ENCODE measurements around the gene CDK6.

Gene CDK6

GRCh38 chr7:92634924-92635519 is 201.4 kb downstream of the CDK6 start:
- peak overlapping the region; percentile 44; the same call in 1 of the 2 replicates for H3K4me3 ChIP-seq (ENCODE audit: low read depth, low read length)
- peaks cover 49% of the 10 kb centered on the region for H3K4me1 ChIP-seq (ENCODE audit: control insufficient read depth, insufficient read depth, low read length, unreplicated experiment)
- H3K79me2 ChIP-seq (ENCODE audit: control insufficient read depth, insufficient read depth, low read length, unreplicated experiment): peaks cover 20% of the 10 kb centered on the region

GRCh38 chr7:92634205-92634604 is 202.2 kb downstream of the CDK6 start:
- Histone ChIP-seq H3K27ac (ENCODE audit: low read depth, low read length) (peak overlapping the region; percentile 85), H3K4me3 (ENCODE audit: low read depth, low read length) (peak overlapping the region; percentile 66), H2AFZ (ENCODE audit: low read length, unreplicated experiment) (no peak overlapping the region), H3K27me3 (ENCODE audit: insufficient read depth, low read length) (no peaks in the 10 kb centered on the region), H3K36me3 (ENCODE audit: insufficient read depth, low read length) (no peaks in the 10 kb centered on the region), H3K79me2 (ENCODE audit: control insufficient read depth, insufficient read depth, low read length, unreplicated experiment) (peaks cover 20% of the 10 kb centered on the region), H3K4me1 (ENCODE audit: control insufficient read depth, insufficient read depth, low read length, unreplicated experiment) (peaks cover 49% of the 10 kb centered on the region)

More at GRCh38 chr7:92634924-92635519, 201.4 kb downstream of the CDK6 start:
- H3K36me3 ChIP-seq (ENCODE audit: insufficient read depth, low read length): no peaks in the 10 kb centered on the region
- H3K27me3 ChIP-seq (ENCODE audit: insufficient read depth, low read length): no peaks in the 10 kb centered on the region
- peak overlapping the region; percentile 85 for H3K27ac ChIP-seq (ENCODE audit: low read depth, low read length)
- H2AFZ ChIP-seq (ENCODE audit: low read length, unreplicated experiment): no peak overlapping the region

GRCh38 chr7:92633211-92633906 is 203.0 kb downstream of the CDK6 start:
- peak overlapping the region; percentile 66 for H3K4me3 ChIP-seq (ENCODE audit: low read depth, low read length)
- H3K4me1 ChIP-seq (ENCODE audit: control insufficient read depth, insufficient read depth, low read length, unreplicated experiment): peaks cover 49% of the 10 kb centered on the region
- no peaks in the 10 kb centered on the region for H3K27me3 ChIP-seq (ENCODE audit: insufficient read depth, low read length)
- H3K36me3 ChIP-seq (ENCODE audit: insufficient read depth, low read length): peaks cover 5% of the 10 kb centered on the region
- peak overlapping the region; percentile 85 for H3K27ac ChIP-seq (ENCODE audit: low read depth, low read length)
- peaks cover 20% of the 10 kb centered on the region for H3K79me2 ChIP-seq (ENCODE audit: control insufficient read depth, insufficient read depth, low read length, unreplicated experiment)
- H2AFZ ChIP-seq (ENCODE audit: low read length, unreplicated experiment): no peak overlapping the region

GRCh38 chr7:92632791-92633190 is 203.6 kb downstream of the CDK6 start:
- Histone ChIP-seq H3K36me3 (ENCODE audit: insufficient read depth, low read length) (peaks cover 10% of the 10 kb centered on the region), H3K79me2 (ENCODE audit: control insufficient read depth, insufficient read depth, low read length, unreplicated experiment) (peaks cover 17% of the 10 kb centered on the region), H3K27me3 (ENCODE audit: insufficient read depth, low read length) (no peaks in the 10 kb centered on the region), H3K4me1 (ENCODE audit: control insufficient read depth, insufficient read depth, low read length, unreplicated experiment) (peaks cover 49% of the 10 kb centered on the region), H2AFZ (ENCODE audit: low read length, unreplicated experiment) (no peak overlapping the region), H3K4me3 (ENCODE audit: low read depth, low read length) (peak overlapping the region; percentile 66), H3K27ac (ENCODE audit: low read depth, low read length) (peak overlapping the region; percentile 85)

- H2AFZ ChIP-seq (ENCODE audit: low read length, unreplicated experiment): no peak overlapping the region
- H3K4me3 ChIP-seq (ENCODE audit: low read depth, low read length): no peak overlapping the region
- H3K4me1 ChIP-seq (ENCODE audit: control insufficient read depth, insufficient read depth, low read length, unreplicated experiment): peaks cover 49% of the 10 kb centered on the region
- H3K36me3 ChIP-seq (ENCODE audit: insufficient read depth, low read length): peaks cover 19% of the 10 kb centered on the region
- H3K79me2 ChIP-seq (ENCODE audit: control insufficient read depth, insufficient read depth, low read length, unreplicated experiment): peaks cover 22% of the 10 kb centered on the region
- peak overlapping the region; percentile 85 for H3K27ac ChIP-seq (ENCODE audit: low read depth, low read length)
- H3K27me3 ChIP-seq (ENCODE audit: insufficient read depth, low read length): no peaks in the 10 kb centered on the region
These were observed 204.4 kb downstream of the CDK6 start for GRCh38 chr7:92631850-92632487.

- H3K27ac ChIP-seq (ENCODE audit: low read depth, low read length): peak overlapping the region; percentile 85; the same call in 1 of the 2 replicates
- H3K79me2 ChIP-seq (ENCODE audit: control insufficient read depth, insufficient read depth, low read length, unreplicated experiment): peaks cover 27% of the 10 kb centered on the region
- no peak overlapping the region for H2AFZ ChIP-seq (ENCODE audit: low read length, unreplicated experiment)
- H3K4me3 ChIP-seq (ENCODE audit: low read depth, low read length): no peak overlapping the region
- H3K27me3 ChIP-seq (ENCODE audit: insufficient read depth, low read length): no peaks in the 10 kb centered on the region
- peaks cover 20% of the 10 kb centered on the region for H3K36me3 ChIP-seq (ENCODE audit: insufficient read depth, low read length)
- peaks cover 51% of the 10 kb centered on the region for H3K4me1 ChIP-seq (ENCODE audit: control insufficient read depth, insufficient read depth, low read length, unreplicated experiment)
These were observed 205.1 kb downstream of the CDK6 start for GRCh38 chr7:92631067-92631849.

- no peak overlapping the region for H3K4me3 ChIP-seq (ENCODE audit: low read depth, low read length)
- H3K36me3 ChIP-seq (ENCODE audit: insufficient read depth, low read length): peaks cover 20% of the 10 kb centered on the region
- H2AFZ ChIP-seq (ENCODE audit: low read length, unreplicated experiment): no peak overlapping the region
- peaks cover 30% of the 10 kb centered on the region for H3K79me2 ChIP-seq (ENCODE audit: control insufficient read depth, insufficient read depth, low read length, unreplicated experiment)
- no peak overlapping the region for H3K27ac ChIP-seq (ENCODE audit: low read depth, low read length)
- H3K4me1 ChIP-seq (ENCODE audit: control insufficient read depth, insufficient read depth, low read length, unreplicated experiment): peaks cover 52% of the 10 kb centered on the region
- H3K27me3 ChIP-seq (ENCODE audit: insufficient read depth, low read length): no peaks in the 10 kb centered on the region
These were observed 206.6 kb downstream of the CDK6 start for GRCh38 chr7:92629779-92630178.

- Histone ChIP-seq H3K4me1 (ENCODE audit: control insufficient read depth, insufficient read depth, low read length, unreplicated experiment) (peaks cover 42% of the 10 kb centered on the region), H3K79me2 (ENCODE audit: control insufficient read depth, insufficient read depth, low read length, unreplicated experiment) (peaks cover 44% of the 10 kb centered on the region), H3K4me3 (ENCODE audit: low read depth, low read length) (no peak overlapping the region), H3K27ac (ENCODE audit: low read depth, low read length) (no peak overlapping the region), H2AFZ (ENCODE audit: low read length, unreplicated experiment) (no peak overlapping the region), H3K36me3 (ENCODE audit: insufficient read depth, low read length) (peaks cover 20% of the 10 kb centered on the region), H3K27me3 (ENCODE audit: insufficient read depth, low read length) (no peaks in the 10 kb centered on the region)
These were observed 208.4 kb downstream of the CDK6 start for GRCh38 chr7:92627956-92628355.

- no peaks in the 10 kb centered on the region for H3K27me3 ChIP-seq (ENCODE audit: insufficient read depth, low read length)
- peak overlapping the region; percentile 22; the same call in 1 of the 2 replicates for H3K27ac ChIP-seq (ENCODE audit: low read depth, low read length)
- peaks cover 20% of the 10 kb centered on the region for H3K36me3 ChIP-seq (ENCODE audit: insufficient read depth, low read length)
- H3K4me3 ChIP-seq (ENCODE audit: low read depth, low read length): no peak overlapping the region
- no peak overlapping the region for H2AFZ ChIP-seq (ENCODE audit: low read length, unreplicated experiment)
- peaks cover 38% of the 10 kb centered on the region for H3K79me2 ChIP-seq (ENCODE audit: control insufficient read depth, insufficient read depth, low read length, unreplicated experiment)
- peaks cover 39% of the 10 kb centered on the region for H3K4me1 ChIP-seq (ENCODE audit: control insufficient read depth, insufficient read depth, low read length, unreplicated experiment)
These were observed 210.0 kb downstream of the CDK6 start for GRCh38 chr7:92626281-92626809.

- H2AFZ ChIP-seq (ENCODE audit: low read length, unreplicated experiment): no peak overlapping the region
- no peaks in the 10 kb centered on the region for H3K27me3 ChIP-seq (ENCODE audit: insufficient read depth, low read length)
- peaks cover 20% of the 10 kb centered on the region for H3K36me3 ChIP-seq (ENCODE audit: insufficient read depth, low read length)
- peak overlapping the region; percentile 60 for H3K27ac ChIP-seq (ENCODE audit: low read depth, low read length)
- peak overlapping the region; percentile 22; the same call in 1 of the 2 replicates for H3K4me3 ChIP-seq (ENCODE audit: low read depth, low read length)
- H3K4me1 ChIP-seq (ENCODE audit: control insufficient read depth, insufficient read depth, low read length, unreplicated experiment): peaks cover 37% of the 10 kb centered on the region
- peaks cover 33% of the 10 kb centered on the region for H3K79me2 ChIP-seq (ENCODE audit: control insufficient read depth, insufficient read depth, low read length, unreplicated experiment)
These were observed 210.8 kb downstream of the CDK6 start for GRCh38 chr7:92625617-92626016.
